Right hindlimb (tissue), 1 donor: ENCODE data around the gene ADAM33.

Experiments
- DNase-seq: peaks from one replicate; pipeline ENCODE4 v3.0.0-alpha.2; 2018

The ADAM33 gene

DNA sequence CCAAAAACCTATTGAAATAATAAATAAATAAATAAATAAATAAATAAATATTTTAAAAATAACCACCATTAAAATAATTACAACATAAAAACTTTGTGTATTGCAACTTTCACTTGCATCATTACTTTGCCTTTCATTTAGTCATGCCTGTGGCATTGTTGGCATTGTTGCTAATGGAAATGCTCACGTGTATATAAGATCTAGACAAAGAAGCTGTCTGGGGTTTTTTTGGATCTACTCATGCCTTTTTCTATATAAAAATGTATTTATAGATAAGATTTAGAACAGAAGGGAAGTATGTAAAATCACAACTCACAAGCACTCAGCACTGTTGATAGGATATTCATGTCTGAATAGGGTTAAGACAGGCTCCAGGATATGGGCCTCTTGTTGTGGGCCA lies 46.5 kb downstream of the ADAM33 start:
- no peak for DNase-seq

DNA sequence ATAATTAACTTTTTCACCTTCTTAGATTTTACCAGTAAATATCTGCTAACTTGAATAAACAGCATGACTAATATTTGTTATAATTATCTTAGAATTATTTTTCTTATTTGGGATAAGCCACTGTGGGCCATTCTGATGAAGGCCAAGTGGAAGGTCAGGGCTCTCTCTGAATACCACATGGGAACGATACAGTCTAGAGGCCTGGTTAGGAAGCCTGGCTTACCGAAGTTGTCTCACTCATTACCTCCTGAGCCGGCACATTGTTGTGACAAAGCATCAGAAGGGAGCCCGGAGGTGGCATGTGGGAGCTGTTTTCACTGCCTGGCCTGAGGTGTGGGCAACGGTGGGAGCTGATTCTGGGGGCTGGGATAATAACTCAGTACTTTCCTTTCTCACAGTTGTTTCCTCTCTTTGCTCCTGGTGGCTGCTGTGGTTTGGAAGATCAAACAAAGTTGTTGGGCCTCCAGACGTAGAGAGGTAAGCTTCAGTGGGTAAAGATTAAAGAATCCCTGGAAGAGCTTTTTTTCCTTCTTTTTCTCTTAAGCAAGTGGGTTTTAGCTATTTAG lies 47.8 kb downstream of the ADAM33 start:
- no peak for DNase-seq

DNA sequence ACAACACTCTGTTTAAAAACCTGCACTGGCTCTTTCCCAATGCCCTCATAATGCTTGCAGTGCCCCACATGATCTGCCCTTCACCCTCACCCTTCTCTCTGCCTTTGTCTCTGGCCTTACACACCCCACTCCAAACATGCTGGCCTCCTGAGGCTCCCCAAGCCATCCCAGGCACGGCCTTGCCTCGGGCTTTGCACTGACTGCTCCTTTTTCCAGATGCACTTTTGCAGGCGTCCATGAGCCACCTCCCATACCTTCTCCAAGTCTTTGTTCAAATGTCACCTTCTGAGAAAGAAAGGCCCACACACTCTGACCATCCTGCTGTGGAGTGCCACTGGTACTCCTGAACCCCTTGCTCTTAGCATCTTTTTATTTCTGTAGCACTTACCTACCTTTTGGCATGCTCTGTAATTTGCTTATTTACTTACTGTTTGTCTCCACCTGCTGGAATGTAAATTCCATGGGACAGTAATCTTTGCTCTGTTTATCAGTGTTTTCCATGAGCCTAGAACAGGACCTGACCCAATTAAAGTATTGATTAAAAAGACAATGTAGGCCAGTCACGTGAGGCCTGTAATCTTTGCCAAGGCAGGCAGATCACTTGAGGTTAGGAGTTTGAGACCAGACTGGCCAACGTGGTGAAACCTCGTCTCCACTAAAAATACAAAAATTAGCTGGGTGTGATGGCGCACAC lies 49.4 kb downstream of the ADAM33 start:
- DNase-seq, result no peak

DNA sequence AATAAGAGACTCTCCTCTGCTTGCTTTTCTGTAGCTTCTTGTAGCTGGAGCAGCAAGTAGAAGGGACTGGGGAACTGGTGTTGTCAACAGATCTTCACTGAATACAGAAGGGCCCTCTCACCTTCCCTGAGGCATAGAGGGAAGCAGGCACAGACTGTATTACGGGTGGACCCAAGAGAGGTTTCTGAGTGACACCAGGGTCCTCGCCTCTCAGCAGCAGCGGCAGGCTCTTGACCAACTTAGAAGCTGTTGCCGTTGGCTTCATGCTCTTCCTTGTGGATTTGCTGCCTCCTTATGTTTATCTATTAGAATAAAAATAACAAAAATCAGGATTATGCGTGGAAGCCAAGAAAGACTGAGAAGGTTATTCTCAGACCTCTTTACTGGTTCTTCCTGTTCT lies 50.3 kb downstream of the ADAM33 start:
- DNase-seq, result no peak

DNA sequence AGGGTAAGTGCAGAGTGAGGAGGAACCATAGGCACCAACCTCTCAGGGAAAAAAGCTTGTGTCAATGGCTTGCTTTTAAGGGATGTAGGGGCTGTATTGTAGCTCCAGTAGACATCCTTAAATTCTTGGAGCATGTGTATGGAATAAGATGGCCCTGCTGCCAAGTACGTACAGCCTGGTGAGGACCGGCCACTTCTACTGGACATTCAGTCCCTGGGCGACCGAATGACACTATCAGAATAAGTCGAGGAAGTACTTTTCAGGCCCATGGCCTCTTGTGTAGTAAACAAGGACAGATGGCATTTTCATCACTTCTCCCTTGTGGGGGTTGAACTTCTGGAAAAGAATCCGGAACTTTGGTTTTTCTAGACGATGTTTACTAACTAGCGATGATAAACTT lies 51.4 kb downstream of the ADAM33 start:
- no peak for DNase-seq

DNA sequence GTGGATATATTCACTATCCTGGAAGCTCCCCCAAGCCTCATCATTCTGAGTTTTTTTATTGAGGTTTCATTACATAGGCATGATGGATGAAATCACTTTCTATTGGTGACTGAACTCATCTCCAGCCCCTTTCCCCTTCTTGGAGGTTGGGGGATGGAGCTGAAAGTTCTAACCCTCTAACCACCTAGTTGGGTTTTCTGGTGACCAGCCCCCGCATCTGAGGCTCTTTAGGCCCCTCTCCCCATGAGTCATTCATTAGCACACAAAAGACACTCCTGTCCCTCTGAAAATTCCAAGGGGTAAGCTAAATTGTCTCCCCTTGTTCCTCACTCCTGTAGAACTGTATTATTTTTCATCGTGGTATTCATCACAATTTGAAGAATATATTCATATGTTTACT lies 51.9 kb downstream of the ADAM33 start:
- DNase-seq, result no peak

DNA sequence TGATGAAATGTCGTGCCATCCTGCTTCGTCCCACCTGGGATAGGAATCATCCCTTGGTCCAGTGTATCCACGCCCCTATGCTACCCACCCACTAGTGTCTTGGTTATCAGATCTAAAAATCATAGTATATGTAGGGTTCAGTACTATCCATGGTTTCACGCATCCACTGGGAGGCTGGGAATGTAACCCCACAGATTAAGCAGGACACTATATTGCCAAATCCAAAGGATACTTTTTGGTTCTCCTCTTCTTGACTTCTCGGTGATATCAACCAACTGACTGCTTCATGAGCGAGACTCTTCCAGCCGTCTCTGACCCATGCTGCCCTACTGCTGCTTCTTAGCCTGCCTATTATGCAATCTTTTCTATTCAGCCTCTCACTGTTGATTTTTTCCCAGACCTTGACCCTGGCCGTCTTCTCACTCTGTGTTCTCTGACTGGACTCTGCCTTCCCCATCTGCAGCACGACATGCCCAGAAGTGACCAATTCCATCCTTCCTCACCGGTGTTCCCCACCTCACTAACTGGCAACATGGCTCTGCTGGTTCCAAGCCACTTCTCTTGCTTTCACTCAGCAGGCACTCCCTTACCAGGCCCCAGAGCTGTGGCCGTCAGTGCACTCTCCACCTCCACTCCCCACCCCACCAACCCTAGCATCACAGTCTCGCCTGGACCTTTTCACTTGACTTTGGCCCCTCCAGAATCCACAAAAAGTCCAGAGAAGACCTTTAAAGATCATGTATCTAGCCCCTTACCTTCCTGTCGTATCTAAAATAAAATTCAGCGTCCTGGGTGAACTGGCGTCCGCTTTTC lies 53.1 kb downstream of the ADAM33 start:
- DNase-seq, result no peak

DNA sequence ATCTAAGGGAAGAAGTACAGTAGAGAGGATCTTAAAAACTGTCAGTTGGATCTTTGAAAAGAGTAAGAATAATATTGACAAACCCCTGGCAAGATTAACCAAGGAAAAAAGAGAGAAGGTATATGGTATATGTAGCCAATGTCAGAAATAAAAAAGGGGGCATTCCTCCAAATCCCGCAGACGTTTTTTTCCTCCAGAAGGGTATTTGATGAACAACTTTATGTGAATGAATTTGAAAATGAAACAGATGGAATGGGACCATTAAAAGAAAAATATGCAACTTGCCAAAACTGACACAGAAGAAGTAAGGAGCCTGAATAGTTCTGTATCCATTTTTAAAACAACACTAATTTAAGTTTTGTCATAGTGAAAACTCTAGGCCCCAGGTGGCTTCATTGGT lies 54.3 kb downstream of the ADAM33 start:
- no peak for DNase-seq

DNA sequence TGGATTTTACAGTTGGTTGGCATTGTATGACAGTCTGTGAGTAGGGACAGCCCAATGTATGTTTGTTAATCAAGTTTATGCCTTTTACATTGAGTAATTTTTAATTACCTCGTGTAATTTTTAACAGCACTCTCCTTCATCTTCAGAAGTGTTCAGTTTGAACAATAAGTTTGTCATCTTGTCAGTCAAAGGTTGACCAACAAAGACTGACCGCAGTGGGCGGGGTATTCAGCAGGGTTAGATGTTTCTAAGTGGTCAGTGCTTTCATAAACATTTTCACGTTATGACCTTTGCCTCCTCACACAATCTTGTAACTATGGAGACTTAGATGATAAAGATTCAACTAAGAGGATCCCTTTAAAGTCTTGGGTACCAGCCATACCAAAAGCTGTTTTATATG lies 59.4 kb downstream of the ADAM33 start:
- DNase-seq, result no peak

DNA sequence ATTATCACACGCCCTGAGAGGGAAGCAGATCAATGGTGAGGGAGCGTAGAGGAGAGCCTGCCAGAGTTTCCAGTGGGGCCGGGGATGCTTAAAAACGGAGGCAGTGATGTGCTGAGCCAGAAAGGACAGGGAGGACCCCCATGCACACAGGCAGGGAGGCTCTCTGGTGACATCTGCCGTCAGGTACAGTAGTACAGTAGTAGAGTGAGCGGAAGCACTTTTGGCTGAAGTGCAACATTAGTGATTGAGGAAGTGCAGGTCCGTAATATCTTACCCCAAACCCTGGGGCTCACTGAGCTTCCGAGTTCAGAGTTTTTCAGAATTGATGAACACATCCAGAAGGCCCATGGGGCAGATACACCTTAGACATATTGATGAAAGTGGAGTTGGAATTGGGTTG lies 60.7 kb downstream of the ADAM33 start:
- no peak for DNase-seq
